GM10266 (cell line): ENCODE data around the gene TTC28.
"Not testable (repeated sequence)": the region's sequence is repeated elsewhere in the genome, so short reads cannot be mapped to it uniquely, and the experiment has no call there.

ENCODE experiments used
- DNase-seq: peaks from one replicate; pipeline ENCODE4 v3.0.0; 2012; ENCODE audit errors: extremely low spot score
- CTCF ChIP-seq: IDR thresholded peaks from 2 replicates; pipeline ENCODE4 v1.5.1; 2012; ENCODE audit warnings: mild to moderate bottlenecking, low read depth; ENCODE audit not compliant: control insufficient read depth, insufficient read depth; ENCODE audit errors: missing control alignments

The TTC28 gene

GRCh38 chr22:28680813-28681490, 1.3 kb upstream of the TTC28 start:
- DNase-seq = not testable (repeated sequence)

- DNase-seq = not testable (repeated sequence)
Measured at GRCh38 chr22:28678778-28679610, 646 bp downstream of the TTC28 start.

GRCh38 chr22:28678170-28678569, 1.5 kb downstream of the TTC28 start:
- DNase-seq = not testable (repeated sequence)

GRCh38 chr22:28674121-28674563, 5.5 kb downstream of the TTC28 start:
- TF ChIP-seq CTCF = no peak
- peak; percentile 67 for DNase-seq

- TF ChIP-seq CTCF = no peak
- no peak for DNase-seq
Measured at GRCh38 chr22:28670756-28671155, 8.9 kb downstream of the TTC28 start.

GRCh38 chr22:28670161-28670560, 9.5 kb downstream of the TTC28 start:
- DNase-seq = no peak
- TF ChIP-seq CTCF = no peak

GRCh38 chr22:28669387-28669786, 10.3 kb downstream of the TTC28 start:
- no peak for TF ChIP-seq CTCF
- DNase-seq = no peak

- DNase-seq = not testable (repeated sequence)
Measured at GRCh38 chr22:28663569-28663942, 16.1 kb downstream of the TTC28 start.

GRCh38 chr22:28658448-28658847, 21.2 kb downstream of the TTC28 start:
- no peak for TF ChIP-seq CTCF
- DNase-seq = no peak
